CD1c-positive myeloid dendritic cell (primary cell): ENCODE measurements around the gene B4GALT3.
"Not testable (repeated sequence)": the region's sequence is repeated elsewhere in the genome, so short reads cannot be mapped to it uniquely, and the experiment has no call there.

ENCODE experiments used
- DNase-seq: peaks from one replicate; pipeline ENCODE4 v3.0.0-alpha.2; 2016; ENCODE audit errors: extremely low spot score

B4GALT3 gene

DNA sequence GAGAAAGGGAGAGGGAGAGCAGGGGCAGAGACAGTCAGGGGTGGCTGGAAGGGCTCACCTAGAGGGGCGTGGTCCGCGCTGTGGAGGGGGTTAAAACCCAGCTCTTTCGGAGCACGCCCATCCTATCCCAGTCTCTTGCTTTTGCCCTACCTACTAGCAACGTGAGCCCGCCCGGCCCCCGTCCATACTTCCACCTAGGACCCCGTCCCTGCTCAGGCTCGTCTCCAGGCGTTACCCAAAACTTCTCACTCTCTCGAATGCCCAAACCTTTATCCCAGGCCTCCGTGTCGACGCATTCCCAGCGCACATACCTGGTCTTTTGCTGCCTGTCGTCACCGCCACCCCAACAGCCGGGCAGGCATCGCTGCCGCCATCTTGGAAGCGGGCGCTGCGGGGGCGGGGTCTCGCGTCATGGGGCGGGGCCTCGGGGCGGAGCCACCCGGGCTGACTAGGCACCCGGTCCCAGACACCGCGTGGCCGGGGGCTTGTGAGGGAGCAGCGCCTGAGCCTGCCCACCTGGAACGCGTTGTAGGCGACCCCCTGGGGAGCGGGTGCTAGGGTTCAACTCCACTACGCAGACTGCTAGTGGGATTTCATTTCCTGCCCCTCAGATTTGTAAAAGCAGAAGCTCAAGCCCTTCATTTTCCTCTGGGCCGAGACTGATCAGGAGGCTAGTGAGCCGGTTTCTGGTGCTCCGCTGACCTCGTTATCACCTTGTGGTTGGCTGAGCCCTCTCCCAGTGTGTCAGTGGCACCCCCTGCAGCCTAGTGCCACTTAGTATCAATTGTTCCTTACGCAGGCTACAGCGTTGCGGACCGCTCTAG lies at the start of gene B4GALT3:
B4GALT3 (minus strand) TSS at position 396 of the 824 bp plus-strand sequence. CDS start 1,447 bp downstream, outside the sequence.
- peak; percentile 92 for DNase-seq

GRCh38 chr1:161226759-161227158 lies 49.5 kb upstream of the B4GALT3 start:
- DNase-seq = no peak

- DNase-seq = no peak
These were observed 49.0 kb upstream of the B4GALT3 start for GRCh38 chr1:161226320-161226711.

- peak; percentile 99 for DNase-seq
These were observed 48.4 kb upstream of the B4GALT3 start, which contains the start of gene TOMM40L for GRCh38 chr1:161225534-161226319. TSS of gene TOMM40L (plus strand) at chr1:161226060. CDS start at chr1:161226490, 430 bp downstream.

DNA sequence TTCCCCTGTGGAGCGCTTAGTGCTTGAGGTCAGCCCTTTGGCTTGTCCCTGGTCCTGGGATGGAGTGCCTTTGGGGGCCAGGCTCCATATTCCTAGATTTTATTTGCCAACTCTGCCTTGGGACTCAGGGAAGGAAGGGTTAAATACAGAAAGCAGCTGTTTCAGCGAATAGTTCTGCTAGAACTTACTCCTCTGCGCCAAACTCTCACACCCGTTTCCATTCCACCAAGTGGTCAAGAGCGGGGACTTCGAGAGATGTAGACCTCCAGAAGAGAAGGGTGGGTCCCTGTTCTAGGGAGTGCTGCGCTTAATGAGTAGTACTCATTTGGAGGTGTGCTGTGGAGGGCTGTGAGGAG lies 47.8 kb upstream of the B4GALT3 start:
- no peak for DNase-seq

GRCh38 chr1:161224695-161225087 lies 47.4 kb upstream of the B4GALT3 start:
- not testable (repeated sequence) for DNase-seq

DNA sequence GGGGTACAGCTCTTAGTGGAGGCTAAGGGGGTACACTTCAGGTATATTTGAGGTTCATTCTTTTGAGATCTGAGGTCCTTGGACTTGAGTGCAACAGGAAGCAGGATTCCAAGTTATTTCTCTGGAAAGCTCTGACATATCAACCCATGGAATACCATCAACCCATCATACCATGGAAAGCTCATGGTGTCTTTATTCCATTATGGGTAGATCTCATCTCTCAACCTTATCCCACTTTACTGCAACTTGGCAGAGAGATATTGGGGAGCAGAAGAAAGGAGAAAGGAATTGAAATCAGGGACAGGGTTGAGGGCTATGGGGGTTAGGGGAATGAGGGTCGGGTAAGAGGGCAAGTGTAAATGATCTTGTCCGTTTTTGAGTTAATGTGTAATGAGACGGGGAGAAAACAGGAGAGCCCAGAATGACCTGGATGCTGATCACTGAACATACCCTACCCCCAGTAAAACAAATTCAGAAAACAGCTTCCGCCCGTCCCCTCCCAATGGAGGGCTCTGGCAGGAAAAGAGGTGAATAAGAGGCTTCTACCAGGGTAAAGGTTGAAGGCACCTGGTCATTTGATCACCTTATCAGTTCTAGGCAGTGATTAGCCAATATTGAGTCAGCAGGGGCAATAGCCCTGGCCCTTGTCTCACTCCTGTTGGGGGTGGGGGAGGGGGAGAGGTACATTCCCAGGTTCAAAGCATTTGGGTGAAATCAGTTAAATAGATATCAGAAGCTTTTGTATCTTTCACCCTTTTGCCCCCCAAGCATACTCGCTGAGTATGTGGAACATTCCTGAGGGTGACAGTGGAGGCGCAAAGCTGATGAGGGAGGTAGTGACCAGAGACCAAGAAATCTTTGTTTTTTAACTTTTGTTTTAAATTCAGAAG lies 46.7 kb upstream of the B4GALT3 start:
- DNase-seq = no peak

DNA sequence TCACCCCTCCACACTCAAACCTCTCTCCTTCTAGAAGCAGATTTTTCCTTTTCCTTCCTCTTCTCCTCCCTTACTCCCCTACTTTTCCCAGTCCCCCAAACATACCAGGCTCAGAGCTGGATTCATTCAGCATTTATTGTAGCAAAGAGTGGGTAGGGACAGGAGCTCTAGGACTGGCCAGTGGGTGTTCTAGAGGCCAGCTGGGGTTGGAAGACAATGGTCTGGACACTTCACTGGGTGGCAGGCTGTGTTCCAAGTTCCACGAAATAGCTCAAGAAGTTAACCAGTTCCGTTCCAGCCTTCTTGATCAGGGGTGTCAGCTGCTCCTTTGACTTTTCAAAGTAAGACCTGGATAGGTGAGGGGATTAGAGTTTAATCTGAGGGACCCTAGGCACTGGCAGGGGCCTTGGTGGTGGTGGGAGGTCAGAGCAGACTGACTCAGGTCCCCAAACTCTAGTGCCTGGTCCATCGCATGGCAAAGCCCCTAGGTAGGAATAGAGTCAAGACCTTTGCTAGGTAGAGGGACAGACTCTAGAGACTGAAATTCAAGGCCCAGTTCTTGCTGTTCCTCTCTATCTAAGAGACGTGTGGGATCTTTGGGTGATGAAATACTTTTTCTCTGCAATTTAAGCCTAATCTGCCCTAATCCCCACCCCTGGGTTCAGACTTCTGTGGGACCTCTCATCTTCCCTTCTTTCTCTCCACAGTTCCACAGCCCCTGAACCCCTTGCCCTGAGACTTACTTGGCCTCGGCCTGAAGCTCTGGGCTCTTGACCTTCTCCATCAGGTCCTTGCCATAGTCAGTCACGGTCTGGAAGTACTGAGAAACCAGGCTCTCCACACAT lies 45.1 kb upstream of the B4GALT3 start:
- DNase-seq = no peak

- no peak for DNase-seq
These were observed 42.7 kb upstream of the B4GALT3 start for GRCh38 chr1:161220002-161220401.

- DNase-seq = no peak
These were observed 42.0 kb upstream of the B4GALT3 start for GRCh38 chr1:161219078-161219892.

GRCh38 chr1:161218301-161219077 lies 41.2 kb upstream of the B4GALT3 start:
- no peak for DNase-seq

DNA sequence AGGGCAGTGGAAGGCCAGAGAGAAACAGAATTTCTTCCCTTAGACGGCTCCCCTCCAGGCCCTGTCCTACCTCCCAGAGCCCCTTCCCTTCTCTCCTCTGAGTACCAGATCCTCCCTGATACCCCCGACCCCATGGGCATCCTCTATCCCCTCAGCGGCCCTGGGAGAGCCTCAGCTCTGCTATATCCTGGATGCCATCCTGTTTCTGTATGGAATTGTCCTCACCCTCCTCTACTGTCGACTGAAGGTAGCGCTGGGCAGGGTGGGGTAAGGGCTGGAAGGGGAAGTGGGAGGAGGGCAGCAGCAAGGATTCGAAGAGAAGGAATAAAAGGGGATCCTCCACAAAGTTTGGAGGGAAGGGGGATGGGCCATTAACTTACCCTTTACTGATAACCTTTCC lies 40.5 kb upstream of the B4GALT3 start:
- no peak for DNase-seq

DNA sequence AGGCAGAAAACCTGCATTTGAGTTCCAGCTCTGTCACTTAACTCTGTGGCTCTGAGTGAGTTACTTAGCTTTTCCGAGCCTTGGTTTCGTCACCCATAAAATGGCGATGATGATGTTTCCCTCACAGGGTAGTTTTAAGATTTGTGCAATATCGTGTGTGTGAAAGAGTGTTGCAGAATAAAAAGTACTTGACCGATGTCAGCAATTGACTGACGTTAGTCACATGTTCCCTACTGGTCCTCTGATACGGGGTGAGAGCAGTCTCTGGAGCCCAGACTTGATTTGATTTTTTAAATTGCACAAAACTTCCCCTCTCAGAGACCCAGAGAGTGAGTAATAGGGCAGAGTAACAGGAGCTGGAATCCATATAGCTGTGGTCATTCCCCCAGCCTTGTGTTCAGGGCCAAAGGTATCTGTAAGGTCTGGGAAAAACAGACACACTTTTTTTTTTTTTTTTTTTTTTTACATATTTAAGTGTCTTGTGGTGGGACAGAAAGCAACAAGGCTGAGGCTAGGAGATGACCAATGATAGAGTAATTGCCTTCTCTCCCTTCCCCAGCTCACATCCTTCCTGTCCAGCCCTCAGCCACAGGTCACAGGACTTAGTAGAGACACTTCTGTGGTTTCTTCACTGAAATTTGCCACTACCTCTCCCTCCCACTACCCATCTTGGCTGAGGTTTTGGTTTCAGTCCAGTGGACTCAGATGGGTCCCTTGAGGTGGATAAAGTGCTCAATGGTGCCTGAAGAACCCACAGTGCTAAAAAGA lies 39.8 kb upstream of the B4GALT3 start:
- peak; percentile 92 for DNase-seq

DNA sequence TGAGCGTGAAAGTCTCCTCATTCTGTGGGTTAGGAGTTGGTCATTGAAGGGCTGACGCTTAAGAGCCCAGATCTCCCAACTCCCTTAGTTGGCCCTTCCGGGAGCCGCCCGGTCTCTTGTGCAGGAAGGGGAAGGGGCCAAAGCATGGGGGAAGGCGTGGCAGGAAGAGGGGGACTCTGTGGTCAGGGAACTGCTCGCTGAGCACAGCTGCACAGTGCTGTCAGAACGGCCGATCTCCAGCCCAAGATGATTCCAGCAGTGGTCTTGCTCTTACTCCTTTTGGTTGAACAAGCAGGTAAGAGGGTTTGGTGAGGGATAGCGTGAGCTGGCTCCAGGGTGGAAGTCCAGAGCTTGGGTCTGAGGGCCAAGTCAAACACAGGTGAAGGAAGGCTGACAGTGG lies 37.8 kb upstream of the B4GALT3 start, which contains the start of gene FCER1G:
FCER1G (plus strand) TSS at position 220 of the 400 bp plus-strand sequence; CDS start at position 247, 27 bp downstream.
- peak; percentile 77 for DNase-seq

DNA sequence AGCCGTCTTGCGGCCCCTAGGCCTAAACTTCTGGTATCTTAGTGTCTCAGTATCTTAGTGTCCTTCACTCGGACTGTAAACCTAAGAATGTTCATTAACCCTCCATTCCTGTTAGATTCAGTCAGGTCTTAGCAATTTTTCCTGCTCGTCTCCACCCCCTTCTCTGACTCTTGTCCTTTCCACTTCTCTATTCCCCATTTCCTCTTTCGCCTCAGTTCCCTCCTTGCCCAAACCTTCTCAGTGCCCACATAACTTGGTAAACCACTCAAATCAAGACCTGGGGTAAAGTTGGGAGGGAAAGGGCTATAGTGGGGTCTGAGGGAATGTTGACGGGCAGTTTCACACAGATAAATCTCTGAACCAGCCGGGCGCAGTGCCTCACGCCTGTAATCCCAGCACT lies 37.1 kb upstream of the B4GALT3 start:
- peak; percentile 76 for DNase-seq

GRCh38 chr1:161209790-161210409 lies 32.6 kb upstream of the B4GALT3 start:
- DNase-seq = peak; percentile 85

GRCh38 chr1:161207173-161207572 lies 29.9 kb upstream of the B4GALT3 start:
- no peak for DNase-seq
